MM.1S (cell line): ENCODE data around the gene RHOT2.

Experiments used
- DNase-seq: peaks from one replicate; pipeline ENCODE4 v3.0.0-alpha.2; 2015
- H2AFZ ChIP-seq: fragments of 300-600 bp; sonication (generic); 2 replicates; pipeline ENCODE4 v1.6.0; 2016; ENCODE audit warnings: antibody characterized with exemption, low read length
- H3F3A ChIP-seq: fragments of 300-600 bp; sonication (generic); 2 replicates; pipeline ENCODE4 v1.6.1; 2016; ENCODE audit warnings: mild to moderate bottlenecking, antibody characterized with exemption, low read length, moderate library complexity, mixed read lengths; ENCODE audit not compliant: insufficient read depth
- H3K27ac ChIP-seq: fragments of 300-600 bp; sonication (generic); 2 replicates; pipeline ENCODE4 v1.5.1; 2016; ENCODE audit warnings: mild to moderate bottlenecking, low read length
- H3K27me3 ChIP-seq: fragments of 300-600 bp; sonication (generic); replicated peaks from 2 replicates; pipeline ENCODE4 v1.6.0; 2016; ENCODE audit warnings: low read length; ENCODE audit not compliant: insufficient read depth
- H3K36me3 ChIP-seq: fragments of 300-600 bp; sonication (generic); replicated peaks from 2 replicates; pipeline ENCODE4 v1.6.1; 2016; ENCODE audit warnings: mild to moderate bottlenecking, low read length, mixed read lengths; ENCODE audit not compliant: insufficient read depth
- H3K4me1 ChIP-seq: fragments of 300-600 bp; sonication (generic); 2 replicates; pipeline ENCODE4 v1.6.1; 2016; ENCODE audit warnings: low read length, mixed read lengths
- H3K4me2 ChIP-seq: fragments of 300-600 bp; sonication (generic); 2 replicates; pipeline ENCODE4 v1.6.0; 2016; ENCODE audit warnings: low read depth, low read length
- H3K4me3 ChIP-seq: fragments of 300-600 bp; sonication (generic); 2 replicates; pipeline ENCODE4 v1.5.1; 2016; ENCODE audit warnings: low read length, mixed read lengths
- H3K79me2 ChIP-seq: fragments of 300-600 bp; sonication (generic); 2 replicates; pipeline ENCODE4 v1.6.1; 2016; ENCODE audit warnings: mixed run types, low read length, mixed read lengths
- H3K9ac ChIP-seq: fragments of 300-600 bp; sonication (generic); 2 replicates; pipeline ENCODE4 v1.6.1; 2016; ENCODE audit warnings: low read length, mixed read lengths
- H3K9me2 ChIP-seq: fragments of 300-600 bp; sonication (generic); replicated peaks from 2 replicates; pipeline ENCODE4 v1.6.1; 2016; ENCODE audit warnings: mild to moderate bottlenecking, low read length, mixed read lengths; ENCODE audit not compliant: insufficient read depth
- H3K9me3 ChIP-seq: fragments of 300-600 bp; sonication (generic); replicated peaks from 2 replicates; pipeline ENCODE4 v1.6.1; 2016; ENCODE audit warnings: mild to moderate bottlenecking, low read length, mixed read lengths; ENCODE audit not compliant: insufficient read depth
- H4K20me1 ChIP-seq: fragments of 300-600 bp; sonication (generic); 2 replicates; pipeline ENCODE4 v1.6.1; 2016; ENCODE audit warnings: mild to moderate bottlenecking, low read length, moderate library complexity, mixed read lengths; ENCODE audit not compliant: insufficient read depth
- CTCF ChIP-seq: fragments of 300-600 bp; sonication (generic); IDR thresholded peaks from 2 replicates; pipeline ENCODE4 v1.5.1; 2016; ENCODE audit warnings: antibody characterized with exemption, low read length, mixed read lengths
- EZH2 ChIP-seq: fragments of 300-600 bp; sonication (generic); optimal IDR thresholded peaks from 2 replicates; pipeline ENCODE3; 2017; ENCODE audit warnings: low read depth, mild to moderate bottlenecking, antibody characterized with exemption, low read length, mixed read lengths
- EZH2phosphoT487 ChIP-seq: fragments of 300-600 bp; sonication (generic); IDR thresholded peaks from 2 replicates; pipeline ENCODE4 v1.6.1; 2018; ENCODE audit warnings: antibody characterized with exemption, low read length

Gene RHOT2

DNA sequence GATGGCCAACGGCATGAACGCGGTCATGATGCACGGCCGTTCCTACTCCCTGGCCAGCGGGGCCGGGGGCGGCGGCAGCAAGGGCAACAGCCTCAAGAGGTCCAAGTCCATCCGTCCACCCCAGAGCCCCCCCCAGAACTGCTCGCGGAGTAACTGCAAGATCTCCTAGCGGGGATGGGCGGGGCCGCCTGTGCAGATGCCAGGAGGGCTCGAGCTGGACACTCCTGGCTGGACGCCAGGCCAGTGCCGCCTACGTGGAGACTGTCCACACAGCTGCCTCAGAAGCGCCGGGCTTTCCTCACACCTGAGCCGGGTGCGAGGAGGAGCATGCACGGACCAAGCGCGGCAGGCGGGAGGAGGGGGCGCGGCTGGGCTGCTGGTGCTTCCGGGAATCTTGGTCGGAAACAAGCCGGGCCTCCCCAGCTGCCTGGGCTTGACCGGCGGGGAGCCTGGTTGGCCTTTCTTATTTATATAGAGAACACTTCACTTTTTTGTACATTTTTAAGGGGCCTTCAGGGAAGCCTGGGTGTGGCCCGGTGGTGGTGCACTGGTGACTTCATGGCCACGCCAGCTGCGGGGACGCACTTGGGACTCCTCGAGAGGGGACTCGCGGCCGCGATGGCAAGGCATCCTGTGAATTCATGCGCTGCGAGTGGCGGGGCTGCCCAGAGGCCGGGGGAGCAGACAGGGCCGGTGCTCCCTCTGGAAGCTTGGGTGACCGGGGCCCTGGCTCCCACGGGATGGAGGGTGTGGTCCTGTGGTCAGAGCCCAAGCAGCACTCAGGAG is 40.3 kb upstream of the RHOT2 start:
- H4K20me1 ChIP-seq, result no peaks in the 10 kb centered on the region
- H3K9me3 ChIP-seq, result no peaks in the 10 kb centered on the region
- no peak overlapping the region for H2AFZ ChIP-seq
- no peak overlapping the region for H3K4me3 ChIP-seq
- no peak overlapping the region for H3K9ac ChIP-seq
- no peaks in the 10 kb centered on the region for H3K9me2 ChIP-seq
- H3F3A ChIP-seq, result no peaks in the 10 kb centered on the region
- H3K79me2 ChIP-seq, result no peaks in the 10 kb centered on the region
- H3K4me2 ChIP-seq, result no peak overlapping the region
- H3K4me1 ChIP-seq, result no peaks in the 10 kb centered on the region
- H3K27ac ChIP-seq, result no peak overlapping the region
- TF ChIP-seq EZH2phosphoT487, result no peak
- no peak for TF ChIP-seq EZH2
- TF ChIP-seq CTCF, result no peak
- no peaks in the 10 kb centered on the region for H3K27me3 ChIP-seq
- H3K36me3 ChIP-seq, result no peaks in the 10 kb centered on the region
- DNase-seq, result no peak

- Histone ChIP-seq H3K36me3 (no peaks in the 10 kb centered on the region), H3K9me2 (no peaks in the 10 kb centered on the region), H2AFZ (no peak overlapping the region), H3K79me2 (no peaks in the 10 kb centered on the region), H3K9me3 (no peaks in the 10 kb centered on the region), H3F3A (no peaks in the 10 kb centered on the region), H3K4me3 (no peak overlapping the region), H3K9ac (no peak overlapping the region), H3K4me1 (no peaks in the 10 kb centered on the region), H3K4me2 (no peak overlapping the region), H4K20me1 (no peaks in the 10 kb centered on the region), H3K27me3 (no peaks in the 10 kb centered on the region), H3K27ac (no peak overlapping the region)
- no peak for DNase-seq
- TF ChIP-seq EZH2 (no peak), CTCF (no peak), EZH2phosphoT487 (no peak)
Measured at GRCh38 chr16:628321-629061, 39.4 kb upstream of the RHOT2 start.

DNA sequence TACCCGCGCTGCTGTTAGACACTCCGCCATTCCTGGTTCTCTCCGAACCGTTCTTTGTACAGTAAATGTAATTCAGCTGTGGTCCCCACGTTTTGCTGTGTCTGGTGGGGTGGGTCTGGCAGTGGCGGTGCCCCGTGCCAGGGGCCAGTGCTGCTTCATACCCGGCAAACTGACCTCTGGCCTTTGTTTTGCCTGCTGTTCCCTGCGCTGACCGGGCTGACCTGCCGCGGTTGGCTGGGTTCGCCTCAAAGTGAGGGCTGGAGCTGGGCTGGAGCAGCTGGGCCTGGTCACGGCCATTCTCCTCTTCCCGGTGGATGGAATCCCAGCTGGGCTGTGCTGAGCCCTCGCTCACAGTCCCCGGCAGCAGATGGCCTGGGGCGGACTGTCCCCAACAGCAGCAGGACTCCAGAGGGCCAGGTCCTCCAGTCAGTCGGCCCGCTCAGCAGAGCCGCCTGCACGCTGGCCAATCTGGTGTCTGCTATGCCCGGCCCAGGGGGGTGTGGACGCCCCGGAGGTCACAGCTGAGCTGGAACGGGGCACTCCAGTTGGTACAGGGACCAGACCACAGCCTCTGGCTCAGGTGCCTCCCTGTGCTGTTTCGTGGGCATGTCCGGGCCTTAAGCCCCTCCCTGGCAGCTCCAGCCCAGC is 38.6 kb upstream of the RHOT2 start:
- Histone ChIP-seq H3K79me2 (no peaks in the 10 kb centered on the region), H3K27me3 (no peaks in the 10 kb centered on the region)

More for the DNA sequence above, 38.6 kb upstream of the RHOT2 start:
- no peaks in the 10 kb centered on the region for H4K20me1 ChIP-seq
- no peak overlapping the region for H3K4me2 ChIP-seq
- no peaks in the 10 kb centered on the region for H3K36me3 ChIP-seq
- H3K9ac ChIP-seq, result no peak overlapping the region
- no peaks in the 10 kb centered on the region for H3K9me2 ChIP-seq
- no peaks in the 10 kb centered on the region for H3F3A ChIP-seq
- H2AFZ ChIP-seq, result no peak overlapping the region
- TF ChIP-seq EZH2 (no peak), EZH2phosphoT487 (no peak), CTCF (no peak)
- H3K4me3 ChIP-seq, result no peak overlapping the region
- DNase-seq, result no peak
- H3K27ac ChIP-seq, result no peak overlapping the region
- H3K4me1 ChIP-seq, result no peaks in the 10 kb centered on the region
- no peaks in the 10 kb centered on the region for H3K9me3 ChIP-seq
